Vagina (tissue), 2 donors: ENCODE measurements around the gene CYP4Z1. TPM values are rescaled to one million over a fixed set of nuclear protein-coding genes. Genes with fewer than 3 reads are reported as not detected.
"Not testable (repeated sequence)": the region's sequence is repeated elsewhere in the genome, so short reads cannot be mapped to it uniquely, and the experiment has no call there.

Source experiments
- DNase-seq, 2 donors: peaks; one replicate each; pipeline ENCODE4 v3.0.0-alpha.2; 2017; ENCODE audit errors: extremely low spot score in 2 of 2
- H3K27ac ChIP-seq: fragments of 200-600 bp; sonication (generic); one replicate; pipeline ENCODE4 v1.5.1; 2019
- H3K27me3 ChIP-seq: fragments of 200-600 bp; sonication (generic); one replicate; pipeline ENCODE4 v1.5.1; 2019
- H3K36me3 ChIP-seq, 2 donors: fragments of 200-600 bp; sonication (generic); one replicate each; pipeline ENCODE4 v1.5.1; 2017 to 2019
- H3K4me1 ChIP-seq: fragments of 200-600 bp; sonication (generic); one replicate; pipeline ENCODE4 v1.5.1; 2019
- H3K4me3 ChIP-seq, 2 donors: fragments of 200-600 bp; sonication (generic); 1 replicate in 1 of 2; 2 replicates in 1 of 2; pipeline ENCODE4 v1.5.1; 2016 to 2019
- H3K9me3 ChIP-seq: fragments of 200-600 bp; sonication (generic); one replicate; pipeline ENCODE4 v1.5.1; 2019
- POLR2A ChIP-seq, 2 donors: fragments of 450-650 bp; IDR thresholded peaks; one replicate each; pipeline ENCODE4 v1.6.1; 2017; ENCODE audit warnings: antibody characterized with exemption in 2 of 2, mild to moderate bottlenecking in 2 of 2, moderate library complexity in 2 of 2
- POLR2AphosphoS5 ChIP-seq, 2 donors: sonication (generic); formaldehyde crosslinking; IDR thresholded peaks; one replicate each; pipeline ENCODE4 v1.9.0; 2017; ENCODE audit warnings: antibody characterized with exemption in 2 of 2, mild to moderate bottlenecking in 2 of 2, low read depth in 1 of 2; ENCODE audit not compliant: insufficient read depth in 1 of 2
- intact Hi-C: fragments of 100-400 bp; cut with DNase I; formaldehyde crosslinking; loops from one replicate; pipeline ENCODE4 v1.15.1; 2023
- total RNA-seq: library from RNA; depleted of rRNA; stranded (reverse); fragments of >200 nt; gene quantifications from one replicate; pipeline ENCODE4 v1.2.3, GENCODE V29; 2016
- TF ChIP-seq, protein P1 (sequence below), 3 experiments: fragments of 450-650 bp in 2 of 3; fragments of 200-600 bp in 1 of 3; sonication (generic) in 1 of 3; IDR thresholded peaks; one replicate each; pipeline ENCODE4 v1.5.1; 2017 to 2019; ENCODE audit warnings: antibody characterized with exemption in 3 of 3, mild to moderate bottlenecking in 2 of 3, moderate library complexity in 2 of 3

Gene CYP4Z1
- total RNA-seq, 1 donor from 2014 or later: 1.2 TPM

- Histone ChIP-seq H3K4me1 (no peaks in the 10 kb centered on the region), H3K9me3 (no peaks in the 10 kb centered on the region), H3K36me3 (no peaks in the 10 kb centered on the region), H3K4me3 (no peak overlapping the region), H3K27me3 (no peaks in the 10 kb centered on the region), H3K27ac (no peak overlapping the region)
- intact Hi-C loops: no loop called here
- no peak for DNase-seq
- TF ChIP-seq POLR2A (IDR thresholded peaks at IDR 0.05) (no peak), POLR2AphosphoS5 (IDR thresholded peaks at IDR 0.05; ENCODE audit: insufficient read depth in 1 of 2, low read depth in 1 of 2) (no peak)
- TF ChIP-seq, protein P1, sequence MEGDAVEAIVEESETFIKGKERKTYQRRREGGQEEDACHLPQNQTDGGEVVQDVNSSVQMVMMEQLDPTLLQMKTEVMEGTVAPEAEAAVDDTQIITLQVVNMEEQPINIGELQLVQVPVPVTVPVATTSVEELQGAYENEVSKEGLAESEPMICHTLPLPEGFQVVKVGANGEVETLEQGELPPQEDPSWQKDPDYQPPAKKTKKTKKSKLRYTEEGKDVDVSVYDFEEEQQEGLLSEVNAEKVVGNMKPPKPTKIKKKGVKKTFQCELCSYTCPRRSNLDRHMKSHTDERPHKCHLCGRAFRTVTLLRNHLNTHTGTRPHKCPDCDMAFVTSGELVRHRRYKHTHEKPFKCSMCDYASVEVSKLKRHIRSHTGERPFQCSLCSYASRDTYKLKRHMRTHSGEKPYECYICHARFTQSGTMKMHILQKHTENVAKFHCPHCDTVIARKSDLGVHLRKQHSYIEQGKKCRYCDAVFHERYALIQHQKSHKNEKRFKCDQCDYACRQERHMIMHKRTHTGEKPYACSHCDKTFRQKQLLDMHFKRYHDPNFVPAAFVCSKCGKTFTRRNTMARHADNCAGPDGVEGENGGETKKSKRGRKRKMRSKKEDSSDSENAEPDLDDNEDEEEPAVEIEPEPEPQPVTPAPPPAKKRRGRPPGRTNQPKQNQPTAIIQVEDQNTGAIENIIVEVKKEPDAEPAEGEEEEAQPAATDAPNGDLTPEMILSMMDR (IDR thresholded peaks at IDR 0.05): no peak
These were observed 80.2 kb downstream of the CYP4Z1 start for GRCh38 chr1:47147047-47147785.

GRCh38 chr1:47149162-47149561 lies 82.1 kb downstream of the CYP4Z1 start:
- H3K4me1 ChIP-seq, H3K27me3 ChIP-seq, H3K9me3 ChIP-seq, H3K27ac ChIP-seq, DNase-seq, H3K36me3 ChIP-seq, H3K4me3 ChIP-seq, intact Hi-C loops: not testable (repeated sequence)

GRCh38 chr1:47156457-47156856 lies 89.4 kb downstream of the CYP4Z1 start:
- H3K36me3 ChIP-seq, H3K27me3 ChIP-seq, DNase-seq, H3K27ac ChIP-seq, H3K4me3 ChIP-seq, H3K4me1 ChIP-seq, H3K9me3 ChIP-seq, intact Hi-C loops: not testable (repeated sequence)

DNA sequence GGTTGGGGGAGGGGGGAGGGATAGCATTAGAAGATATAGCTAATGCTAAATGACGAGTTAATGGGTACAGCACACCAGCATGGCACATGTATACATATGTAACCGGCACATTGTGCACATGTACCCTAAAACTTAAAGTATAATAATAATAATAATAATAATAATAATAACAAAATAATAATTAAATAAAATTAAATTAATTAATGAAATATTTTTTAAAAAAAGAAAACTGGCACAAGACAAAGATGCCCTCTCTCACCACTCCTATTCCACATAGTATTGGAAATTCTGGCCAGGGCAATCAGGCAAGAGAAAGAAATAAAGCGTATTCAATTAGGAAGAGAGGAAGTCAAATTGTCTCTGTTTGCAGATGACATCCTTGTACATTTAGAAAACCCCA lies 90.9 kb downstream of the CYP4Z1 start:
- H3K4me1 ChIP-seq, DNase-seq, H3K36me3 ChIP-seq, H3K27me3 ChIP-seq, H3K9me3 ChIP-seq, H3K4me3 ChIP-seq, intact Hi-C loops, H3K27ac ChIP-seq: not testable (repeated sequence)

GRCh38 chr1:47160716-47161115 lies 93.7 kb downstream of the CYP4Z1 start:
- Histone ChIP-seq H3K4me3 (no peak overlapping the region), H3K27ac (no peak overlapping the region), H3K36me3 (no peaks in the 10 kb centered on the region), H3K9me3 (no peaks in the 10 kb centered on the region), H3K4me1 (no peaks in the 10 kb centered on the region), H3K27me3 (no peaks in the 10 kb centered on the region)
- intact Hi-C loops: no loop called here
- DNase-seq: peak in 1 of 2 donors; percentile 27
- TF ChIP-seq, protein P1 (IDR thresholded peaks at IDR 0.05): no peak
- no peak for TF ChIP-seq POLR2A (IDR thresholded peaks at IDR 0.05)
- no peak for TF ChIP-seq POLR2AphosphoS5 (IDR thresholded peaks at IDR 0.05; ENCODE audit: insufficient read depth in 1 of 2, low read depth in 1 of 2)

DNA sequence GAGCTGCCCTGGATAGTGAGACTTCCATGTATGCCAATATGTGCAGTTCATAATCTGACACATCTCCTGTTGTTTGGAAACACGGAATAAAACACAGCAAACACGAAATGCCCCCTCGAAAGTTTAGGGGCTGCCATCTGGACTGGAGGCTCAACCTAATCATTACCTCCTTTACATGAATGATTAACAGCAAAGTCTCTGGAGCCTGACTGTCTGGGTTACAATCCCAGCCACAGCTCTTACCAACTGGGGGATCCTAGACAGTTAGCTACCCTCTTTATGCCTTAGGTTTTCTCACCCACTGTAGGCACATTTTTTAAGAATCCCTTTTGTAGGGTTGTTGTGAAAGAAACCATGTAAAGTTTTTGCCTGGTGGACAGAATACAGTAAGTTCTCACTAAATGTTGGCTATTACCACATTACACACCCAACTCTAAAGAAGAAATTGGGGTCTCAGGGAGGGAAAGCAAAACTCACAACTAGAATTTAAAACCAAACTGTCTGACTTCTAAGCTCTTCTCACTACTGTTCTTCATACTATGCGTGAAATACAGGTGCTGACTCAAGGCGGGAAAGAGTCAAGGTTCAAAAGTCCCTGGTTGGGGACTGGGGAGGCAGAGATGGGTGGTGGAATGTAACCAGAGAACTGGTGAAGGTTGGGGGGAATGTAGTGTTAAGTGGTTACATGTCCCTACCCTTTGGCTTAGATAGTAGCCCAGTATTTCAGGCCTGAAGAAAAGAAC lies 94.4 kb downstream of the CYP4Z1 start:
- no peak overlapping the region for H3K27ac ChIP-seq
- intact Hi-C loops: no loop called here
- no peaks in the 10 kb centered on the region for H3K27me3 ChIP-seq
- TF ChIP-seq POLR2A (IDR thresholded peaks at IDR 0.05) (no peak), POLR2AphosphoS5 (IDR thresholded peaks at IDR 0.05; ENCODE audit: insufficient read depth in 1 of 2, low read depth in 1 of 2) (no peak)
- TF ChIP-seq, protein P1 (IDR thresholded peaks at IDR 0.05): no peak
- H3K4me1 ChIP-seq: no peaks in the 10 kb centered on the region
- peak in 1 of 2 donors; percentile 25 for DNase-seq
- H3K36me3 ChIP-seq: no peaks in the 10 kb centered on the region
- H3K4me3 ChIP-seq: no peak overlapping the region
- no peaks in the 10 kb centered on the region for H3K9me3 ChIP-seq
